ENCODE measurements around the gene DEPDC5. TPM values are rescaled to one million over a fixed set of nuclear protein-coding genes. Genes with fewer than 3 reads are reported as not detected.
"Not testable (repeated sequence)": the region's sequence is repeated elsewhere in the genome, so short reads cannot be mapped to it uniquely, and the experiment has no call there.

DEPDC5 gene
- total and polyA plus RNA-seq, 5 donors from 2014 or later: 4.1 to 57.6 (median 9.7) TPM

DNA sequence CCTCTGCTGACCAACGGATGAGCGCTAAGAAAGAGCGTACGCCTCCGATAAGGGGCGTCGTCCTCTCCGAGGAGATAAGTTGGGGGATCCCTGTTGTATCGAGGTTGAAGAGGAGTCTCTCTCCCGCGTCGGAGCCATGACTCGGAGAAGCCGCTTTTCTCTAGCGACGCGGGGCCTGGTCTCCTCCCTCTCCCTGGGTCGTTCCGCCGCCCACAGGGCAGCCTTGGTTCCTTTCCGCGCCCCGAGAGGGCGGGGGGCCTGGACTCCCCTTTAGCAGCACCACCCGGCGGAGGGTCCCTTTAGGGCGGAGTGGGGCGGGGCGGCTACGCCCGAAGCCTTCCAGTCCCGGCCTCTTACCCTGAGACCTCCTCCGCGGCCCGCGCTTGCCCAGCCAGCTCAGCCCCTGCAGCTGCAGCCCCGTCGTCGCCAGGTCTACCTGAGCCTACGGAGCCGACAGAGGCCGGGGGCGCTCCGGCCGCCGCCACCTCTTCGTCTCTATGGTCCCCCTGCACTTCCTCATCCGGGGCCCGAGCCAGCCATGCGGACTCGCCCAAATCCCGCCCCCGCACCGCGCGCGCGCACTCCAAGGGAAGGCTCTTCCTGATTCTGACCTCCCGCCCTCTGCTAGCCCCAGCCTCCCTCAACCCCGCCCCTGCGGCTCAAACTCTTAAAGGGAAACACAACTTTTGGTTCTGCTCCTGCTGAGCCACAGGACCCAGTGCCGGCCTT, 4.0 kb upstream of the DEPDC5 start, which contains the start of gene PRR14L:
TSS of gene PRR14L (minus strand) at position 497 of the 729 bp plus-strand sequence. CDS start 11,272 bp downstream, outside the sequence.
- H3K27ac Mint-ChIP-seq: peak within 1 kb of the TSS; percentile 88 to 94 (median 92)
- ATAC-seq (ENCODE audit: low read depth in 2 of 2) (peak; percentile 71 to 72), DNase-seq (peak; percentile 98)
- Histone ChIP-seq H3K4me3 (ENCODE audit: low read depth, low read length) (peak within 1 kb of the TSS; percentile 94), H3K9me3 (ENCODE audit: control insufficient read depth in 2 of 2, low read length in 2 of 2) (no peaks in the 10 kb centered on the region), H3K27ac (ENCODE audit: insufficient read depth, low read length, poor library complexity, severe bottlenecking) (peak within 1 kb of the TSS; percentile 88), H3K27me3 (ENCODE audit: control insufficient read depth, insufficient read depth, low read length) (no peaks in the 10 kb centered on the region), H3K36me3 (ENCODE audit: control insufficient read depth, insufficient read depth, low read length) (no peaks in the 10 kb centered on the region), H3K4me1 (ENCODE audit: control insufficient read depth, insufficient read depth, low read length, poor library complexity, severe bottlenecking) (peaks cover 48% of the 10 kb centered on the region)
- H3K27me3 Mint-ChIP-seq: peaks cover 7% of the 10 kb centered on the region
- H3K36me3 Mint-ChIP-seq: peaks cover 4% of the 10 kb centered on the region
- no peaks in the 10 kb centered on the region for H3K9me3 Mint-ChIP-seq
- peaks cover 35 to 68% (median 52%) of the 10 kb centered on the region in 4 donors for H3K4me1 Mint-ChIP-seq
- H3K4me3 Mint-ChIP-seq: peak within 1 kb of the TSS; percentile 95 to 98 (median 98)

DNA sequence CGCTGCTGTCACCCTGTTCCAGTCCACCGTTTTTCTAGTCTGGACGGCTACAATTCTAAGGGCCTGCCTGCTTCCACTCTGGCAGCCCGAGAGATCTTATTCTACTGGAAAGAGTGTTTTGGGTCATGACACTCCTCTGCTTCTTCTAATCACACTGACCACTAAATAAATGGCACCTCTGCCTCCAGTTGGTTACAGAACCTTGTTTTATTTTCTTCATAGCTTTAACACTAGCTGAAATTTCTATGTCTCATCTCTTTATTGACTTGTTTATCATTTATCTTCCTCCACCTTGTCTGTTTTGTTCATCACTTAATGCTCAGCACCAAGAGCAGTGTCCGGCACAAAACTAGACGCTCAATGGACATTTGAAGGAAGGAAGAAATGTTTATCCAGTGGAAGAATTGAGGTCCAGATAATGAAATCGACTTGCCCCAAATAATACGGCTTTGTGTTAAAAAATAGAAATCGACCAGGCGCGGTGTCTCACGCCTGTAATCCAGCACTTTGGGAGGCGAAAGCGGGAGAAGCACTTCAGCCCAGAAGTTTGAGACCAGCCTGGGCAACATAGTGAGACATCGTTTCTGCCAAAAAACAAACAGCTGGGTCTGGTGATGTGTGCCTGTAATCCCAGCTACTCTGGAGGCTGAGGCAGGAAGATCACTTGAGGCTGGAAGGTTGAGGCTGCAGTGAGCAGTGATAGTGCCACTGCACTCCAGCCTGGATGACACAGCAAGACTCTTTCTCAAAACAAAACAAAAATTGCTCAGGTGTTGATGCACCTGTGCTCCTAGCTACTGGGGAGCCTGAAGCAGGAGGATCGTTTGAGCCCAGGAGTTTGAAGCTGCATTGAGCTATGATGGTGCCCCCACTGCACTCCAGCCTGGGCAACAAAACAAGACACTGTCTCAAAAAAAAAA, 3.2 kb upstream of the DEPDC5 start:
- Histone ChIP-seq H3K27me3 (ENCODE audit: control insufficient read depth, insufficient read depth, low read length) (no peaks in the 10 kb centered on the region), H3K27ac (ENCODE audit: insufficient read depth, low read length, poor library complexity, severe bottlenecking) (peak overlapping the region; percentile 88), H3K36me3 (ENCODE audit: control insufficient read depth, insufficient read depth, low read length) (no peaks in the 10 kb centered on the region), H3K4me3 (ENCODE audit: low read depth, low read length) (peak overlapping the region; percentile 75), H3K9me3 (ENCODE audit: control insufficient read depth in 2 of 2, low read length in 2 of 2) (no peaks in the 10 kb centered on the region), H3K4me1 (ENCODE audit: control insufficient read depth, insufficient read depth, low read length, poor library complexity, severe bottlenecking) (peaks cover 48% of the 10 kb centered on the region)
- H3K27ac Mint-ChIP-seq: peak overlapping the region; percentile 74 to 94 (median 92)
- DNase-seq (no peak), ATAC-seq (ENCODE audit: low read depth in 2 of 2) (no peak)
- no peaks in the 10 kb centered on the region for H3K9me3 Mint-ChIP-seq
- peaks cover 41 to 73% (median 56%) of the 10 kb centered on the region in 4 donors for H3K4me1 Mint-ChIP-seq
- H3K27me3 Mint-ChIP-seq: peaks cover 7% of the 10 kb centered on the region
- peaks cover 4% of the 10 kb centered on the region for H3K36me3 Mint-ChIP-seq
- peak overlapping the region; percentile 95 to 98 (median 98) for H3K4me3 Mint-ChIP-seq

DNA sequence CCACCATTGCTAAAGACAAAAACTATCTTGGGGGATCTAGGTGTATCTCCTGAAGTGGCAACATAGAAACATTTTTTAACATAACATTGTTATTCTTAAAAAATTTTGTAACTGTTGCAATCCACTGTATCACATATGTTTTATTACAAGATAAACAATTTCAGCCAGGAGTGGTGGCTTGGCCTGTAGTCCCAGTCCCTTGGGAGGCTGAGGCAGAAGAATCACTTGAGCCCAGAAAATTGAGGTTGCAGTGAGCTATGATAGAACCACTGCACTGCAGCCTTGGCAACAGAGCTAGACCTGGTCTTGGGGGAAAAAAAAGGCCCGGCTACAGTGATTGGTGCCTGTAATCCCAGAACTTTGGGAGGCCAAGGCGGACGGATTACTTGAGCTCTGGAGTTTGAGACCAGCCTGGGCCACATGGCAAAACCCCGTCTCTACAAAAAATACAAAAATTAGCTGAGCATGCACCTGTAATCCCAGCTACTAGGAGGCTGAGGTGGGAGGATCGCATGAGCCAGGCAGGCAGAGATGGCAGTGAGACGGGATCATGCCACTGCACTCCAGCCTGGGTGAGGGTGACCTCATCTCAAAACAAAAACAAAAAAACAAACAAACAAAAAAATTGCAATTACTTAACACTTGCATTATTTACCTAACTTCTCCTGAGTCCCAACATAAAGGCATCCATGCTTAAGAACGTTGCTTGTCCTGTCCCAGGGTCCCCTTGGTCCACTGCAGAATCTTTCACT, 1.5 kb upstream of the DEPDC5 start:
- Histone ChIP-seq H3K4me3 (ENCODE audit: low read depth, low read length) (no peak overlapping the region), H3K27ac (ENCODE audit: insufficient read depth, low read length, poor library complexity, severe bottlenecking) (no peak overlapping the region), H3K36me3 (ENCODE audit: control insufficient read depth, insufficient read depth, low read length) (no peaks in the 10 kb centered on the region), H3K4me1 (ENCODE audit: control insufficient read depth, insufficient read depth, low read length, poor library complexity, severe bottlenecking) (peaks cover 45% of the 10 kb centered on the region), H3K9me3 (ENCODE audit: control insufficient read depth in 2 of 2, low read length in 2 of 2) (no peaks in the 10 kb centered on the region), H3K27me3 (ENCODE audit: control insufficient read depth, insufficient read depth, low read length) (no peaks in the 10 kb centered on the region)
- DNase-seq (no peak), ATAC-seq (ENCODE audit: low read depth in 2 of 2) (no peak)
- H3K27me3 Mint-ChIP-seq: peaks cover 7% of the 10 kb centered on the region
- peaks cover 4% of the 10 kb centered on the region for H3K36me3 Mint-ChIP-seq
- H3K4me1 Mint-ChIP-seq: peaks cover 39 to 71% (median 54%) of the 10 kb centered on the region in 4 donors
- peak overlapping the region in 3 of 4 donors; percentile 84 to 94 (median 94) for H3K4me3 Mint-ChIP-seq
- peak overlapping the region; percentile 59 to 99 (median 97) for H3K27ac Mint-ChIP-seq
- H3K9me3 Mint-ChIP-seq: no peaks in the 10 kb centered on the region

DNA sequence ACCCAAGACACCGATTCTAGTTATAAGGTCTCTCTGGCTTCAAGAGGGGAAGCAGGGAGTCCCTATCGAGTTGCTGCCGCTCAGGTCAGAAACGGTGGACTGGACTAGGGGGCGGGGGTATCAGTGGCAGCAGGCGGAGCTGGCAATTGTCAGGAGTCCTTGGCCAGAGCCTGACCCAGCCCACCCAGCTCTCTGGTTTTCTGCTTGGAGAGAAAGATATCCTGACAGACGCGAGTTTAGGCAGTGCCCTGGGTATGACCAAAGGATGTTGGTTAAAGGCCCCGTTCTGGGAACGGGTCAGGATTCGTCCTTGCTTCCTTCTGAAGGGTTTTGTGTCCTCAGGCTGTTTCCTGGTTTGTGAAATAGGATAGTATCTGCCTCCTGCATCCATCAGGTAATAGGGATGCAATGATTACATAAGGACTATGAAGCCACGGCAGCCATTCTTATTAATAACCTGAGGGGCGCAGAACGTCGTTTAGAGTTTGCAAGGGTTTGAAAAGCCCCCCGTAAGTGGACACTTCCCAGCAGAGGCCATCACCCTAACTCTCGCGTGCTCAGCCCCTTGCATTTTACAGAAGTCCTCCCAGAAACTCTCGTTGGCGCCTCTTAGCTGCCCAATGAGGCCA, 700 bp upstream of the DEPDC5 start:
- Histone ChIP-seq H3K4me3 (ENCODE audit: low read depth, low read length) (peak overlapping the region; percentile 83), H3K9me3 (ENCODE audit: control insufficient read depth in 2 of 2, low read length in 2 of 2) (no peaks in the 10 kb centered on the region), H3K36me3 (ENCODE audit: control insufficient read depth, insufficient read depth, low read length) (no peaks in the 10 kb centered on the region), H3K27me3 (ENCODE audit: control insufficient read depth, insufficient read depth, low read length) (no peaks in the 10 kb centered on the region), H3K4me1 (ENCODE audit: control insufficient read depth, insufficient read depth, low read length, poor library complexity, severe bottlenecking) (peaks cover 40% of the 10 kb centered on the region), H3K27ac (ENCODE audit: insufficient read depth, low read length, poor library complexity, severe bottlenecking) (peak overlapping the region; percentile 87)
- Mint-ChIP-seq H3K9me3 (no peaks in the 10 kb centered on the region), H3K36me3 (peaks cover 3% of the 10 kb centered on the region), H3K27me3 (peaks cover 7% of the 10 kb centered on the region), H3K27ac (peak overlapping the region; percentile 97 to 100 (median 99)), H3K4me3 (peak overlapping the region; percentile 94 to 95 (median 94)), H3K4me1 (peaks cover 32 to 63% (median 48%) of the 10 kb centered on the region in 4 donors)
- DNase-seq: no peak
- ATAC-seq (ENCODE audit: low read depth in 2 of 2): no peak

DNA sequence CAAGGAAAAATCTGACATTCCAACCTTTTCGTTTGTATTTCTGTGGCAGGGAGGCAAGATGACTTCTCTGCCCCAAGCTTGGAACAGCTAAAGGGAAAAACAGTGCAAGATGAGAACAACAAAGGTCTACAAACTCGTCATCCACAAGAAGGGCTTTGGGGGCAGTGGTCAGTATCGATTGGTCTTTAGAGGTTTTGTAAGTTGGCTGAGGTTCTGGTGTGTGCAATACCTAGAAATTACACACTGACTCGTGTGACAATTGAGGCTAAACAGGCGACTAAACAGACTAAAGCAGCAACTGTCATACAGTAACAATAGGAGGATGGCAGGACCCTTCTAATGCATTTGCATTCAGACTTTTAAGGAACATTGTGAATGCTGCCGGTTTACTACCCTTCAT, 994 bp downstream of the DEPDC5 start:
- Mint-ChIP-seq H3K27ac (peak overlapping the region; percentile 95 to 100 (median 97)), H3K4me1 (peaks cover 22 to 48% (median 35%) of the 10 kb centered on the region in 4 donors), H3K36me3 (peaks cover 3% of the 10 kb centered on the region), H3K9me3 (no peaks in the 10 kb centered on the region), H3K27me3 (peaks cover 7% of the 10 kb centered on the region), H3K4me3 (peak overlapping the region; percentile 72 to 94 (median 94))
- H3K36me3 ChIP-seq (ENCODE audit: control insufficient read depth, insufficient read depth, low read length): no peaks in the 10 kb centered on the region
- no peak for ATAC-seq (ENCODE audit: low read depth in 2 of 2)
- H3K27ac ChIP-seq (ENCODE audit: insufficient read depth, low read length, poor library complexity, severe bottlenecking): peak overlapping the region; percentile 87
- H3K4me1 ChIP-seq (ENCODE audit: control insufficient read depth, insufficient read depth, low read length, poor library complexity, severe bottlenecking): peaks cover 26% of the 10 kb centered on the region
- H3K4me3 ChIP-seq (ENCODE audit: low read depth, low read length): peak overlapping the region; percentile 90
- no peaks in the 10 kb centered on the region for H3K27me3 ChIP-seq (ENCODE audit: control insufficient read depth, insufficient read depth, low read length)
- H3K9me3 ChIP-seq (ENCODE audit: control insufficient read depth in 2 of 2, low read length in 2 of 2): no peaks in the 10 kb centered on the region
- no peak for DNase-seq

DNA sequence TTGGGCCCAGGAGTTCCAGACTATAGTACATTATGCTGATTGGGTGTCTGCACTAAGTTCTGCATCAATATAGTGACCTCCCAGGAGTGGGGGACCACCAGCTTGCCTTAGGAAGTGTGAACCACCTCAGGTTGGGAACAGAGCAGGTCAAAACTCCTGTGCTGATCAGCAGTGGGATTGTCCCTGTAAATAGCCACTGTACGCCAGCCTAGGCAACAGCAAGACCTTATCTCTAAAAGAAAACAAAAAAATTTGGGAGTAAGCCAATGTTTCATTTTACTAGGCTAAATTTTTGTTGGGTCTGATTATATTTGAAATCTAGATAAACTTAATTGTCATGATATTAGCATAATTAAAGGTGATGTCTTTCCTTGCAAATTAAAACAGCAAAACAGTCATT, 3.4 kb downstream of the DEPDC5 start:
- Mint-ChIP-seq H3K4me3 (no peak overlapping the region), H3K36me3 (peaks cover 12% of the 10 kb centered on the region), H3K4me1 (peaks cover 14 to 41% (median 28%) of the 10 kb centered on the region in 4 donors), H3K27me3 (peaks cover 7% of the 10 kb centered on the region), H3K27ac (no peak overlapping the region), H3K9me3 (no peaks in the 10 kb centered on the region)
- Histone ChIP-seq H3K9me3 (ENCODE audit: control insufficient read depth in 2 of 2, low read length in 2 of 2) (no peaks in the 10 kb centered on the region), H3K4me3 (ENCODE audit: low read depth, low read length) (no peak overlapping the region), H3K27me3 (ENCODE audit: control insufficient read depth, insufficient read depth, low read length) (no peaks in the 10 kb centered on the region), H3K27ac (ENCODE audit: insufficient read depth, low read length, poor library complexity, severe bottlenecking) (no peak overlapping the region), H3K4me1 (ENCODE audit: control insufficient read depth, insufficient read depth, low read length, poor library complexity, severe bottlenecking) (peaks cover 18% of the 10 kb centered on the region), H3K36me3 (ENCODE audit: control insufficient read depth, insufficient read depth, low read length) (peaks cover 8% of the 10 kb centered on the region)
- DNase-seq (no peak), ATAC-seq (ENCODE audit: low read depth in 2 of 2) (no peak)

DNA sequence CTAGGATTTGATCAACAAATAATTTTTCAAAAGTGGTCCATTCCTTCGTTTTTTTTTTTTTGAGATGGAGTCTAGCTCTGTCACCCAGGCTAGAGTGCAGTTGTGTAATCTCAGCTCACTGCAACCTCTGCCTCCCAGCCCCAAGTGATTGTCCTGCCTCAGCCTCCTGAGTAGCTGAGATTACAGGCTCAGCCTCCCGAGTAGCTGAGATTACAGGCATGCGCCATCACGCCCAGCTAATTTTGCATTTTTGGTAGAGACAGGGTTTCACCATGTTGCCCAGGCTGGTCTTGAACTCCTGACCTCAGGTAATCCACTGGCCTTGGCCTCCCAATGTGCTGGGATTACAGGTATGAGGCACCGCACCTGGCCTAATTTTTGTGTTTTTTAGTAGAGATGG, 5.0 kb downstream of the DEPDC5 start:
- not testable (repeated sequence) for H3K9me3 ChIP-seq (ENCODE audit: control insufficient read depth in 2 of 2, low read length in 2 of 2); H3K36me3 ChIP-seq (ENCODE audit: control insufficient read depth, insufficient read depth, low read length); H3K27ac ChIP-seq (ENCODE audit: insufficient read depth, low read length, poor library complexity, severe bottlenecking); H3K4me1 ChIP-seq (ENCODE audit: control insufficient read depth, insufficient read depth, low read length, poor library complexity, severe bottlenecking); DNase-seq; ATAC-seq (ENCODE audit: low read depth in 2 of 2); H3K27me3 Mint-ChIP-seq; H3K4me3 ChIP-seq (ENCODE audit: low read depth, low read length); H3K9me3 Mint-ChIP-seq; H3K27me3 ChIP-seq (ENCODE audit: control insufficient read depth, insufficient read depth, low read length); H3K27ac Mint-ChIP-seq; H3K4me3 Mint-ChIP-seq
- Mint-ChIP-seq H3K4me1 (peaks cover 9 to 29% (median 20%) of the 10 kb centered on the region in 4 donors), H3K36me3 (peaks cover 12% of the 10 kb centered on the region)
